HL-60 (cell line): ENCODE results near the gene AQP6.

Experiments
- CTCF ChIP-seq: IDR thresholded peaks from one replicate; pipeline ENCODE4 v1.5.1; 2011; ENCODE audit warnings: low read length, control low read depth, inconsistent platforms; ENCODE audit not compliant: insufficient read depth
- POLR2AphosphoS5 ChIP-seq: IDR thresholded peaks from 2 replicates; pipeline ENCODE4 v1.6.1; 2012; ENCODE audit warnings: low read depth

GRCh38 chr12:49923880-49924556, 48.7 kb upstream of the AQP6 start:
- TF ChIP-seq CTCF = no peak
- no peak for TF ChIP-seq POLR2AphosphoS5
